Measurements from ENCODE around the gene SLC44A5.

SLC44A5 gene

GRCh38 chr1:75170981-75171380 is 439.9 kb downstream of the SLC44A5 start:
- no peak for DNase-seq

GRCh38 chr1:75170011-75170410 is 440.9 kb downstream of the SLC44A5 start:
- no peak for DNase-seq

DNA sequence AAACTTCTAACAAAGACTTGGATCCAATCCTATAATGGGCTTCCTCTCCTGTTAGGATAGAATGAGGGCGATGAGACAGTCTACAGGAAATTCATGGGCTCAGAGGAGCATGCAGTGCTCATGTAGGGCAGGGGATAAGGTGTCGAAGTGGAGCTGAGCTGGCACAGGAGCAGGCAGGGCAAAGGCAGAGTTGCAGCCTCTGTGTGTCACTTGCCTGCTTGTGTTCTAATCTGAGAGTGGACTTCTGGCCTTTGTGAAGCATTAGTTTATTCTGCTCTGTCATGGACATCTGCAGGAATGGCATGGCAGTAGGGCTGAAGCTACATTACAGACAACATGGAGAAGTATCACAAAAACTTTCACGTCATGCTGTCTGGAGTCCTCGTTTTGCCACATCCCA is 444.1 kb downstream of the SLC44A5 start:
- DNase-seq, result no peak

- DNase-seq, result no peak
Observed at GRCh38 chr1:75165264-75165663, 445.6 kb downstream of the SLC44A5 start.

GRCh38 chr1:75159154-75159553 is 451.8 kb downstream of the SLC44A5 start:
- no peak for DNase-seq
